HG02642 (cell line): Measurements from ENCODE around the gene RRAGA.
"Not testable (repeated sequence)": the region's sequence is repeated elsewhere in the genome, so short reads cannot be mapped to it uniquely, and the experiment has no call there.

Experiments
- ATAC-seq: cut with Tn5 transposase; IDR thresholded peaks from one replicate; pipeline ENCODE4 v1.9.1; 2021; ENCODE audit warnings: mild to moderate bottlenecking; ENCODE audit not compliant: unreplicated experiment, poor library complexity

RRAGA gene

GRCh38 chr9:19048966-19049916, at the start of gene RRAGA:
RRAGA (plus strand) TSS chr9:19049427; CDS start chr9:19049660, 233 bp downstream.
- ATAC-seq = peak; percentile 92

- no peak for ATAC-seq
Measured at GRCh38 chr9:19000133-19000532, 49.1 kb upstream of the RRAGA start.

- ATAC-seq = no peak
Measured at GRCh38 chr9:19009391-19009965, 39.7 kb upstream of the RRAGA start.

- ATAC-seq = no peak
Measured at GRCh38 chr9:19018201-19018600, 31.0 kb upstream of the RRAGA start.

- no peak for ATAC-seq
Measured at GRCh38 chr9:19020886-19021455, 28.3 kb upstream of the RRAGA start.

GRCh38 chr9:19021649-19022048, 27.6 kb upstream of the RRAGA start:
- not testable (repeated sequence) for ATAC-seq

- peak; percentile 70 for ATAC-seq
Measured at GRCh38 chr9:19022206-19022605, 27.0 kb upstream of the RRAGA start.

- ATAC-seq = no peak
Measured at GRCh38 chr9:19023078-19023477, 26.1 kb upstream of the RRAGA start.

GRCh38 chr9:19026375-19026774, 22.9 kb upstream of the RRAGA start:
- ATAC-seq = no peak

GRCh38 chr9:19027825-19028224, 21.4 kb upstream of the RRAGA start:
- ATAC-seq = no peak

GRCh38 chr9:19028835-19029451, 20.3 kb upstream of the RRAGA start:
- ATAC-seq = peak; percentile 68

- no peak for ATAC-seq
Measured at GRCh38 chr9:19030899-19031298, 18.3 kb upstream of the RRAGA start.

- ATAC-seq = no peak
Measured at GRCh38 chr9:19032406-19032805, 16.8 kb upstream of the RRAGA start.

GRCh38 chr9:19033015-19033414, 16.2 kb upstream of the RRAGA start, which contains the start of gene SAXO1:
SAXO1 (minus strand) TSS chr9:19033209; CDS start chr9:19032908, 301 bp downstream.
- no peak for ATAC-seq

GRCh38 chr9:19036611-19037010, 12.6 kb upstream of the RRAGA start:
- no peak for ATAC-seq

- ATAC-seq = no peak
Measured at GRCh38 chr9:19049917-19050636, 850 bp downstream of the RRAGA start.

- ATAC-seq = no peak
Measured at GRCh38 chr9:19050637-19051591, 1.7 kb downstream of the RRAGA start.

GRCh38 chr9:19057033-19057432, 7.8 kb downstream of the RRAGA start:
- no peak for ATAC-seq

GRCh38 chr9:19074229-19074628, 25.0 kb downstream of the RRAGA start:
- no peak for ATAC-seq
